Smooth muscle cell (in vitro differentiated cells): ENCODE results near the gene PRPF6. TPM values are rescaled to one million over a fixed set of nuclear protein-coding genes. Genes with fewer than 3 reads are reported as not detected.
"Not testable (repeated sequence)": the region's sequence is repeated elsewhere in the genome, so short reads cannot be mapped to it uniquely, and the experiment has no call there.

ENCODE experiments used
- DNase-seq: peaks from one replicate; lab custom pipeline; 2025; ENCODE audit not compliant: unreplicated experiment; lab: John Stamatoyannopoulos, UW
- H2AFZ ChIP-seq: fragments of 200-600 bp; sonication (generic); 2 replicates; pipeline ENCODE4 v1.6.0; 2016; ENCODE audit warnings: antibody characterized with exemption, low read depth, mild to moderate bottlenecking
- H3F3A ChIP-seq: fragments of 200-600 bp; sonication (generic); 2 replicates; pipeline ENCODE4 v1.6.0; 2017; ENCODE audit warnings: antibody characterized with exemption, low read depth
- H3K27ac ChIP-seq: fragments of 200-600 bp; sonication (generic); 2 replicates; pipeline ENCODE4 v1.5.1; 2016; ENCODE audit warnings: low read depth, mild to moderate bottlenecking
- H3K27me3 ChIP-seq: fragments of 200-600 bp; sonication (generic); 2 replicates; pipeline ENCODE4 v1.6.1; 2016; ENCODE audit warnings: low read depth, mild to moderate bottlenecking
- H3K36me3 ChIP-seq: fragments of 200-600 bp; sonication (generic); 2 replicates; pipeline ENCODE4 v1.5.1; 2016; ENCODE audit warnings: low read depth
- H3K4me1 ChIP-seq: fragments of 200-600 bp; sonication (generic); 2 replicates; pipeline ENCODE4 v1.5.1; 2016; ENCODE audit warnings: low read depth
- H3K4me2 ChIP-seq: fragments of 200-600 bp; sonication (generic); 2 replicates; pipeline ENCODE4 v1.6.0; 2016; ENCODE audit warnings: mild to moderate bottlenecking
- H3K4me3 ChIP-seq: fragments of 200-600 bp; sonication (generic); 2 replicates; pipeline ENCODE4 v1.5.1; 2016; ENCODE audit warnings: mild to moderate bottlenecking
- H3K79me2 ChIP-seq: fragments of 200-600 bp; sonication (generic); 2 replicates; pipeline ENCODE4 v1.6.0; 2016; ENCODE audit warnings: low read depth, mild to moderate bottlenecking
- H3K9ac ChIP-seq: fragments of 200-600 bp; sonication (generic); 2 replicates; pipeline ENCODE4 v1.6.0; 2016; ENCODE audit warnings: low read depth
- H3K9me3 ChIP-seq: fragments of 200-600 bp; sonication (generic); replicated peaks from 2 replicates; pipeline ENCODE4 v1.5.1; 2016; ENCODE audit warnings: low read depth
- H4K20me1 ChIP-seq: fragments of 200-600 bp; sonication (generic); 2 replicates; pipeline ENCODE4 v1.6.0; 2016; ENCODE audit warnings: low read depth
- WGBS: methylation state at CpG from one replicate; pipeline ENCODE4 v1.1.7; 2016; ENCODE audit warnings: low lambda C conversion rate; 5-methylcytosine and 5-hydroxymethylcytosine counted together
- polyA plus RNA-seq: library from polyadenylated mRNA; unstranded; fragments of >200 nt; fragmentation: Nextera tagmentation; extraction: Ambion mirVana; gene quantifications from 2 replicates; pipeline ENCODE4 v1.2.1, GENCODE V29; 2016
- total RNA-seq: library from RNA; depleted of rRNA; stranded (reverse); fragments of >200 nt; gene quantifications from 2 replicates; pipeline ENCODE4 v1.2.3, GENCODE V29; 2014
- TF ChIP-seq, protein P1 (sequence below): fragments of 200-600 bp; sonication (generic); IDR thresholded peaks from 2 replicates; pipeline ENCODE4 v1.5.1; 2017; ENCODE audit warnings: borderline replicate concordance, mild to moderate bottlenecking, antibody characterized with exemption; ENCODE audit not compliant: insufficient read depth, poor library complexity, severe bottlenecking

The PRPF6 gene
- total and polyA plus RNA-seq, 2 experiments from 2014 or later = 33.3 to 51.2 TPM

- H3F3A ChIP-seq = no peaks in the 10 kb centered on the region
- TF ChIP-seq, protein P1, sequence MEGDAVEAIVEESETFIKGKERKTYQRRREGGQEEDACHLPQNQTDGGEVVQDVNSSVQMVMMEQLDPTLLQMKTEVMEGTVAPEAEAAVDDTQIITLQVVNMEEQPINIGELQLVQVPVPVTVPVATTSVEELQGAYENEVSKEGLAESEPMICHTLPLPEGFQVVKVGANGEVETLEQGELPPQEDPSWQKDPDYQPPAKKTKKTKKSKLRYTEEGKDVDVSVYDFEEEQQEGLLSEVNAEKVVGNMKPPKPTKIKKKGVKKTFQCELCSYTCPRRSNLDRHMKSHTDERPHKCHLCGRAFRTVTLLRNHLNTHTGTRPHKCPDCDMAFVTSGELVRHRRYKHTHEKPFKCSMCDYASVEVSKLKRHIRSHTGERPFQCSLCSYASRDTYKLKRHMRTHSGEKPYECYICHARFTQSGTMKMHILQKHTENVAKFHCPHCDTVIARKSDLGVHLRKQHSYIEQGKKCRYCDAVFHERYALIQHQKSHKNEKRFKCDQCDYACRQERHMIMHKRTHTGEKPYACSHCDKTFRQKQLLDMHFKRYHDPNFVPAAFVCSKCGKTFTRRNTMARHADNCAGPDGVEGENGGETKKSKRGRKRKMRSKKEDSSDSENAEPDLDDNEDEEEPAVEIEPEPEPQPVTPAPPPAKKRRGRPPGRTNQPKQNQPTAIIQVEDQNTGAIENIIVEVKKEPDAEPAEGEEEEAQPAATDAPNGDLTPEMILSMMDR = no peak
- H2AFZ ChIP-seq = no peak overlapping the region
- no peaks in the 10 kb centered on the region for H4K20me1 ChIP-seq
- H3K36me3 ChIP-seq = no peaks in the 10 kb centered on the region
- H3K27me3 ChIP-seq = no peaks in the 10 kb centered on the region
- no peak overlapping the region for H3K9ac ChIP-seq
- H3K4me1 ChIP-seq = peaks cover 12% of the 10 kb centered on the region
- peak overlapping the region; percentile 93 for H3K4me2 ChIP-seq
- no peaks in the 10 kb centered on the region for H3K9me3 ChIP-seq
- 93% methylated on average over 3 of the region's 3 CpGs for WGBS
- no peak for DNase-seq
- peaks cover 3% of the 10 kb centered on the region for H3K79me2 ChIP-seq
- H3K4me3 ChIP-seq = no peak overlapping the region
- no peak overlapping the region for H3K27ac ChIP-seq
Observed at GRCh38 chr20:63973160-63973479, 7.8 kb upstream of the PRPF6 start.

GRCh38 chr20:63973636-63974401 lies 7.1 kb upstream of the PRPF6 start:
- Histone ChIP-seq H3K27me3 (no peaks in the 10 kb centered on the region), H3K4me1 (peaks cover 9% of the 10 kb centered on the region), H3K4me3 (peak overlapping the region; percentile 51), H4K20me1 (no peaks in the 10 kb centered on the region), H3K27ac (no peak overlapping the region), H3F3A (no peaks in the 10 kb centered on the region), H3K4me2 (peak overlapping the region; percentile 93), H3K9ac (no peak overlapping the region), H3K36me3 (no peaks in the 10 kb centered on the region), H3K79me2 (peaks cover 3% of the 10 kb centered on the region), H3K9me3 (no peaks in the 10 kb centered on the region), H2AFZ (peak overlapping the region; percentile 75)
- TF ChIP-seq, protein P1 = peak; percentile 98
- DNase-seq = peak; percentile 83
- 13% methylated on average over 37 of the region's 37 CpGs for WGBS

GRCh38 chr20:63974402-63975200 lies 6.3 kb upstream of the PRPF6 start:
- Histone ChIP-seq H3F3A (no peaks in the 10 kb centered on the region), H2AFZ (no peak overlapping the region), H3K4me3 (no peak overlapping the region), H3K9ac (no peak overlapping the region), H3K4me1 (peaks cover 5% of the 10 kb centered on the region), H3K9me3 (no peaks in the 10 kb centered on the region), H4K20me1 (no peaks in the 10 kb centered on the region), H3K36me3 (no peaks in the 10 kb centered on the region), H3K27me3 (no peaks in the 10 kb centered on the region), H3K79me2 (no peaks in the 10 kb centered on the region), H3K27ac (no peak overlapping the region), H3K4me2 (no peak overlapping the region)
- DNase-seq = no peak
- 80% methylated on average over 19 of the region's 19 CpGs for WGBS
- TF ChIP-seq, protein P1 = no peak

DNA sequence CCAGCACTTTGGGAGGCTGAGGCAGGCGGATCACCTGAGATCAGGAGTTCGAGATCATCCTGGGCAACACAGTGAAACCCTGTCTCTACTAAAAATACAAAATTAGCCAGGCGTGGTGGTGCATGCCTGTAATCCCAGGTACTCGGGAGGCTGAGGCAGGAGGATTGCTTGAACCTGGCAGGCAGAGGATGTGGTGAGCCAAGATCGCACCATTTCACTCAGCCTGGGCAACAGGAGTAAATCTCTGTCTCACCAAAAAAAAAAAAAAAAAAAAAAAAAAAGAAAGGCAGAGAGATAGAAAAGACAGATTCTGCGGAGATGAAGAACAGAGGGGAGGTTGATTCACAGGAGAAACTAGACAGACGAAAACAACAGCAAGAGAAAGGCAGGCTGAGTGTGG lies 4.4 kb upstream of the PRPF6 start:
- not testable (repeated sequence) for H3K4me2 ChIP-seq, H3K79me2 ChIP-seq, DNase-seq, H2AFZ ChIP-seq, H3K27me3 ChIP-seq, H3K36me3 ChIP-seq, H3K4me1 ChIP-seq, H3K27ac ChIP-seq, H3K9ac ChIP-seq, H3K4me3 ChIP-seq, H3F3A ChIP-seq, H3K9me3 ChIP-seq, H4K20me1 ChIP-seq
- 83% methylated on average over 6 of the region's 7 CpGs for WGBS
